Transverse colon (tissue), 4 donors: ENCODE data around the gene GMEB2.

Experiments
- CTCF ChIP-seq, 5 experiments: fragments of 200-600 bp in 3 of 5; fragments of 450-650 bp in 2 of 5; sonication (generic) in 3 of 5; IDR thresholded peaks; 1 replicate in 2 of 5; 2 replicates in 3 of 5; pipeline ENCODE4 v1.5.1; 2016 to 2017; ENCODE audit warnings: antibody characterized with exemption in 5 of 5, inconsistent platforms in 3 of 5, mild to moderate bottlenecking in 2 of 5, moderate library complexity in 1 of 5
- EP300 ChIP-seq: sonication (generic); formaldehyde crosslinking; IDR thresholded peaks from one replicate; pipeline ENCODE4 v1.6.1; 2017; ENCODE audit warnings: antibody characterized with exemption, low read depth
- POLR2A ChIP-seq: fragments of 450-650 bp; IDR thresholded peaks from one replicate; pipeline ENCODE4 v1.6.1; 2016; ENCODE audit warnings: antibody characterized with exemption, mild to moderate bottlenecking, moderate library complexity
- POLR2AphosphoS5 ChIP-seq, 3 donors: sonication (generic); formaldehyde crosslinking; IDR thresholded peaks; one replicate each; pipeline ENCODE4 v1.6.1; 2016; ENCODE audit warnings: antibody characterized with exemption in 3 of 3

- TF ChIP-seq CTCF (IDR thresholded peaks at IDR 0.05) (no peak), POLR2A (no peak), POLR2AphosphoS5 (IDR thresholded peaks at IDR 0.05) (no peak), EP300 (no peak)
These were observed 34.2 kb downstream of the GMEB2 start for GRCh38 chr20:63592661-63593060.
